HG02759 (cell line): ENCODE results near the gene GRID2.
"Not testable (repeated sequence)": the region's sequence is repeated elsewhere in the genome, so short reads cannot be mapped to it uniquely, and the experiment has no call there.

Experiments
- ATAC-seq: cut with Tn5 transposase; IDR thresholded peaks from one replicate; pipeline ENCODE4 v1.9.1; 2021; ENCODE audit warnings: mild to moderate bottlenecking, moderate library complexity; ENCODE audit not compliant: unreplicated experiment

GRID2 gene

GRCh38 chr4:93289831-93290230 is 986.1 kb downstream of the GRID2 start:
- ATAC-seq, result no peak

DNA sequence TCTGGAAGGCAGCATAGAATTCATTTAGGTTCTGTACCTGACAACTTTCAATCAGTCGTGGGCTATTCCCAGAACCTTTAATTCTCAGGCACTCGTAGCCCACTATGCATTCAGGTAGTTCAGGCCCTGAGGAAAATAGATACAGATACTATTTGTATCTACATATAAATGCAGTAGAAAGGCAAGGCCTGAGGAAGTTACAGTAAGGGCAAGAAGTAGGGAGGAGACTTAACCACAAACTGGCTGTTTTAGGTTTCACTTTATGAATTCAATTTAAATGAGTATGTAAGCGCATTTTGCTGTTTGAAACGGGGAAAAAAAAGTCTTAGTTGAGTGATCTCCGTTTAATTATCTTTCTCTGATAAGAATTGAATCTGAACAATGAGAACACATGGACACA is 995.4 kb downstream of the GRID2 start:
- no peak for ATAC-seq

DNA sequence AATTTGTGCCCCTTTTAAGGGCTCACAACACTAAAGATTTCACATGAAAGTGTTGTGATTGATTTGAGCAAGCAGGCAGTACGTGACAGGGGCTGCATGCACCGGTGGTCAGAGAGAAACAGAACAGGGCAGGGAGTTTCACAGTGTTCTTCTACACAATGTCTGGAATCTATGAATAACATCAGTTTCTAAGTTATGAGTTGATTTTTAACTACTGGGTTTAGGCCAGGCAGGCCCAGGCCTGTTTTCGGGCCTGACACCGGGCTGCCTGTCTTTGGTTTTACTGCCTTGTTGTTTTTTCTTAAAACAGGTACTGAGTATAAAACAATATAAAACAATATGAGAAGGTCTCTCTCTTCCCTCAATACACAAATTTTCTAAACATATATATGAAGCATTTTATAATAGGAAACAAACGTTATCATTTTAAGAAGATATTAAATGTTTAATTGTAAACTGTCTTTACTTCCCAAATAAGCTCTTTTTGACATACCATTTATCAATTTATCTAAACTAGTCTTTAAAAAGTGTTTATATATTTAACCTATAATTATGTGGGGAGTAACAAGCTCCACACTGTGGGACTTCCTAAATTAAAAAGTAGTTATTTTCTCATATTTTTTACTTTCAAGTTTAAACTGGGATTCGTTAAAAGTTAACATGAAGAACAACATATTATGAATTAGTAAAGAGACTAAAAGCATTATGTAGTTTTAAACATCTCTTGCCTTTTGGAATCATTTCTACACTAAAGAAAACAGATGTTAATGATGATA is 997.2 kb downstream of the GRID2 start:
- not testable (repeated sequence) for ATAC-seq

DNA sequence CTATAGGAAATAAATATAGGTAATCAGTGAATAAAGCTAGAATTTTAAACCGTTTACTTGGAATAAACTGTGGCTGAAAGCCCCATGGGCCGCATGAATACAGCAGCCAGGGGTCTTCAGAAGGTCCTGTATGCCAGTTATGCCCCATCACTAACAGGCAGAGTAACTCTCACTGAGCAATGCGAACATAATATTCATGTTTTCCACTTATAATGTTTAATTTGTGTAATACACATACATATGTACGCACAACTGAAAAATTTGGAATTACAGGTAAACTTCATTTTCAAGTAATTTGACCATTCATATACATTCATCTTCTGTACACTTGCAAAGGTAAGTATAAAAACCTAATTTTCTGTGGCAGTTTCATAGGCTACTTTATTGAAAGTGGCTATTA is 998.5 kb downstream of the GRID2 start:
- no peak for ATAC-seq

GRCh38 chr4:93303440-93303839 is 999.7 kb downstream of the GRID2 start:
- ATAC-seq, result no peak

- no peak for ATAC-seq
Measured at GRCh38 chr4:93312299-93312698, 1008.5 kb downstream of the GRID2 start.

- no peak for ATAC-seq
Measured at GRCh38 chr4:93313197-93313596, 1009.4 kb downstream of the GRID2 start.

GRCh38 chr4:93317057-93317456 is 1013.3 kb downstream of the GRID2 start:
- ATAC-seq, result no peak

- ATAC-seq, result no peak
Measured at GRCh38 chr4:93317561-93317960, 1013.8 kb downstream of the GRID2 start.

DNA sequence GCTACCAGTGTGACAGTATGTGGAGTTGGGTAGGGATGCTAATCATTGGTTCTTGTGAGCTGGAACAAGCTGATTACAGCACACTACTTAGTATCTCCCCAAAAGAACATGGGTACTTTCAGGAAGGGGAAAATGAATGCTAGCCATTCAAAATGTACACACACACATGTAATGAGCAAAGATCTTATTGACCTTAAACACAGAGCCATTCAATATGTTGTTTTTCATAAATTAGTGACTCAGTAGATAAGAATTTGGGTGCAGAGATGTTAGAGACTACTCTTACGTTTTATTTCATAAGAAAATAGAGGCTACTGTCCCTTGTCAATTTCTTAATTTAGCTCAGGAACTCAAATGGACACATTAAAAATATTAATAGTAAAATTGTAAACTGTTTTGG is 1015.3 kb downstream of the GRID2 start:
- no peak for ATAC-seq

DNA sequence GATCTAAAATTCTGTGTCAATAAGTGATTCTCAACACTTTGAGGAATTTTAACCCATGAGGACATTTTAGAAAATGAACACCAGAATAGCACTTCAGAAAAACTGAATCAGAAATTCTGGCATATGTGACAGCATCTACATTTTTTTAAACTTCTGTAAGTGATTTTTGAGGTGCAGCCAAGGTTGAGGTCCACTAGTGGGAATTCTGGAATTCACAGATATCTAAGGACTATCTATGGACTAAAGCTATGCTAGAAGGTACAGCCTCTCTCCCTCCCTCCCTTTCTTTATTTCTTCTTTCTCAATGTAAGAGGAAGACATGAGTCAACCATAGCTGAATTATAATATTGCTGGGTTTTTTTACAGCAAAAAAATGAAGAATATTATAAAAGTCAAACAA is 1016.6 kb downstream of the GRID2 start:
- ATAC-seq, result no peak

DNA sequence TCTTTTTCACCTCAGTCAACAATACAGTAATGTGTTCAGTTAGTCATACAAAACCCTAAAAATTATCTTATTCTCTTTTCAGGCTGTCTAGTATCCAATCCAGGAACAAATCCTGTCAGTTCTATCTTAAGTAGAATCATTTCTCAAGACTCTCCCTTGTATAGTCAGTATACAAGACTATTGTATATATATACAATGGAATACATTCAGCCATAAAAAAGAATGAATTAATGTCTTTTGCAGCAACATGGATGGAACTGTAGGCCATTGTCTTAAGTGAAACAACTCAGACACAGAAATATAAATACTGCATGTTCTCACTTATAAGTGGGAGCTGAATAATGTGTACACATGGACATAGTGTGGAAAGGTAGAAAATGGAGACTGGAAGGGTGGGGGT is 1023.6 kb downstream of the GRID2 start:
- ATAC-seq, result no peak

- ATAC-seq, result peak; percentile 67
Measured at GRCh38 chr4:93334003-93334402, 1030.2 kb downstream of the GRID2 start.

- ATAC-seq, result no peak
Measured at GRCh38 chr4:93337196-93337595, 1033.4 kb downstream of the GRID2 start.

DNA sequence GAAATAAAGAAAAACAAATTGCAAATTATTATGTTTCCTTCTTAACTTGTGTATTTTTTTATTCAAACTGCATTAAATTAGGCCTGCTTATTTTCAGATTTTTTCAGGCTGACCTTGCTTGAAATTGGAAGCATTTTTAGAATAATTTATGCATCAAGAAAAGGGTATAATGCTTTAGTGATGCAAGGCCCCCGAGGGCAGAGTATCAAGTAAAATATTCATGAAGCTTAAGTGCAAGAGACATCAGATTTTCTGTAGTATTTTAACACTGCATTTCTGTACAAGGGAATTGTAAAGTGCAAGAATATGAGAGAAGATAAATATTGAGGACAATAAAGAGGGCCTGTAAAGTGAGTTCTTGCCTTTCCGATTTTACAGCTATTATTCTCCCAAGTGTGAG is 1039.0 kb downstream of the GRID2 start:
- no peak for ATAC-seq

DNA sequence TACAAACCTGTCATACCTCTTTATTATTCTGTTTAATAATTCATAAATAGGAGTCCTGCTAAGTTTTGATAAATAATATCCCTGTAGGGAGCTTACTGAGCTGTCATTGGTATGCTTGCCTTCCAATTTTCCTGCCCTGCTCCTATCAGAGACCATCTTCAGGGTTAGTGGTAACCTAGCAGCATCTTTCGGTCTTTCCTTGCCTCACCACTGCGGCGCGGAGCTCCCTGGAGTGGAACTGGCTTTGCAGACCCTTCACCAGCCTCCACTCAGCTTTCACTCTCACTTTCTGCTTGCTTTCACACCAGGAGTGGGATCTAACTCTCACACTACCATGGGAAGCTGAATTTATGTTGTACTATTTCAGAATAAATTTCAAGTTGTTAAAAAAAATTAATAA is 1043.1 kb downstream of the GRID2 start:
- no peak for ATAC-seq

- no peak for ATAC-seq
Measured at GRCh38 chr4:93348896-93349295, 1045.1 kb downstream of the GRID2 start.

DNA sequence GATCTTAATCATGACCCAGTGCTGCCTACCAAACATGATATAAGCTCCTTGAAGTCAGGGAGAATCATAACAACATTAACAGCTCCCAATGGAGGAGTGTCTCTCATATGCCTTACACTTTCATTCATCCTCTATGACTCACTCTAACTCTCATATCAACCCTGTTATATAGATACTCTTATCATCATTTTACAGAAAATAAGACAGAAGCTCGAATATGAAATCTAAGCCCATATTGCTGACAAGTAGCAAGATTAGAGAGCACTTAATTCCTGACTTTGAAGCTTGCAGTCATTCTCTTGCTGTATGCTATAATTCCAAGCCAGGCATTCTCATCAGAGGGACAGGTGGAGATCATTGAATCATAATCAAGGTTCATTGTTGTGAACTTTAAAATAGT is 1048.1 kb downstream of the GRID2 start:
- ATAC-seq, result no peak

DNA sequence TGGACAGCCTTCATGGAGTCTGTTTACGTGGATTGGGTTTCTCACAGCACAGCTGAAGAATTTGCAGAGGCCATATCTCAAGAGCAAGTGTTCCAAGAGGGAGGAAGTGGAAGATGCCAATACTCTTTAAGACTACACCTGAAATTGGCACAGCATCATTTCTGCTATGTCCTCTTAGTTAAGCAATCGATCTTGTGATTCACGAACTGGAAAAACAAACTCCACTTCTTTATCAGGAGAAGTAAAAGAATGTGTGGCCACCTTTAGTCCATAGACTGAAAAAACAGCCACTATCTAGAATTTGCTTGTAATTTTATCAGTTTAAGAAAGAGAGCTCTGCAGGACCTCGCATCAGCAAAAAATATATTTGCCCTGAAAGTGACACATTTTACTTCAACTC is 1051.6 kb downstream of the GRID2 start:
- no peak for ATAC-seq

DNA sequence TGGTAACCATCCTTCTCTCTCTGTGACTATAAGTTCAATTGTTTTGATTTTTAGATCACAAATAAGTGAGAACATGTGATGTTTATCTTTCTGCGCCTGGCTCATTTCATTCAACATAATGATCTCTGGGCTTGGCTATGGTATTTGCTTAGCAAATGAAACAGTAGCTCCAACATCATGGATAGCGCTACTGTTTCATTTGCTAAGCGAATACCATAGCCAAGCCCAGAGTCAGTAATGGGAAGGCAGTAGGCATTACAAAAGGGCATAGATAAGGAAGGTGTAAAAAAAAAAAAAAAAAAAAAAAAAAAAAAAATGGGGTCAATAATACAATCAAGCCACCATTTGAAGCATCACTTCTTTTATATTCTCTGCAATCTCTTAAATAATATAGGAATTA is 1055.8 kb downstream of the GRID2 start:
- ATAC-seq, result no peak

- ATAC-seq, result not testable (repeated sequence)
Measured at GRCh38 chr4:93366169-93366755, 1062.5 kb downstream of the GRID2 start.

- no peak for ATAC-seq
Measured at GRCh38 chr4:93368968-93369367, 1065.2 kb downstream of the GRID2 start.

DNA sequence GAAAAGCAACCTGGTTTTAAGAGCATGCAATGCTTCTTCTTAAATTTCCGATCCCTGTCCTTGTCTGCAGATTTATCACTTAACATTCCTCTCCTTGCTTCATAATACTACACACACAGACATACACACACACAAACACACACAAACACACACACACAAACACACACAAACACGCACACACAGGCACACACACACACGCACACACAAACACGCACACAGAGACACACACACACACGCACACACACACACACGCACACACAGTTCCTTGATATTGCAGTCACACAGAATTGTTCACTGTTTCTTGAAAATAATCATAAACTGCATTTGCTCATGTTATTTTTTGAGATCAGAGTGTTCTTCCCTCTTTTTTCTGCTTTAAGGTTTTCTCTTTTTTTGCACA is 1066.5 kb downstream of the GRID2 start:
- no peak for ATAC-seq
